PFSK-1 (cell line): Measurements from ENCODE around the gene LRRC27.

Experiments used
- FOXP2 ChIP-seq: optimal IDR thresholded peaks from 2 replicates; pipeline ENCODE3; 2011; ENCODE audit warnings: borderline replicate concordance, control low read depth, inconsistent platforms; ENCODE audit not compliant: insufficient read depth; ENCODE audit errors: extremely low read length, extremely low read depth
- POLR2AphosphoS5 ChIP-seq: IDR thresholded peaks from 2 replicates; pipeline ENCODE4 v1.6.1; 2012; ENCODE audit warnings: low read depth, mild to moderate bottlenecking, control low read depth, low read length, moderate library complexity
- REST ChIP-seq, 2 experiments: IDR thresholded peaks; 2 replicates each; pipeline versions ENCODE4 v1.6.1 to v1.8.0; 2011 to 2012; ENCODE audit warnings: low read depth in 2 of 2, low read length in 2 of 2, control low read depth in 1 of 2, inconsistent platforms in 1 of 2, mild to moderate bottlenecking in 1 of 2, moderate library complexity in 1 of 2; ENCODE audit not compliant: insufficient read depth in 1 of 2
- SIN3A ChIP-seq: IDR thresholded peaks from 2 replicates; pipeline ENCODE4 v1.6.1; 2012; ENCODE audit warnings: mild to moderate bottlenecking, low read length, moderate library complexity, borderline replicate concordance; ENCODE audit not compliant: insufficient read depth
- TAF1 ChIP-seq: IDR thresholded peaks from 2 replicates; pipeline ENCODE4 v1.6.1; 2012; ENCODE audit warnings: low read length, control low read depth, borderline replicate concordance; ENCODE audit not compliant: insufficient read depth

LRRC27 gene

GRCh38 chr10:132374612-132375011, 42.6 kb downstream of the LRRC27 start:
- no peak for TF ChIP-seq POLR2AphosphoS5
- TF ChIP-seq SIN3A = no peak
- TF ChIP-seq FOXP2 = no peak
- TF ChIP-seq TAF1 = no peak
- TF ChIP-seq REST (IDR thresholded peaks at IDR 0.05; ENCODE audit: insufficient read depth in 1 of 2, low read depth in 2 of 2, low read length in 2 of 2) = no peak

GRCh38 chr10:132375116-132375794, 43.3 kb downstream of the LRRC27 start:
- TF ChIP-seq REST (IDR thresholded peaks at IDR 0.05; ENCODE audit: insufficient read depth in 1 of 2, low read depth in 2 of 2, low read length in 2 of 2) = no peak

- no peak for TF ChIP-seq REST (IDR thresholded peaks at IDR 0.05; ENCODE audit: insufficient read depth in 1 of 2, low read depth in 2 of 2, low read length in 2 of 2)
- no peak for TF ChIP-seq FOXP2
- no peak for TF ChIP-seq POLR2AphosphoS5
- TF ChIP-seq SIN3A = no peak
- TF ChIP-seq TAF1 = no peak
Measured at GRCh38 chr10:132375795-132376297, 43.9 kb downstream of the LRRC27 start.

GRCh38 chr10:132376394-132376851, 44.4 kb downstream of the LRRC27 start:
- TF ChIP-seq POLR2AphosphoS5 (no peak), TAF1 (no peak), SIN3A (no peak), FOXP2 (no peak), REST (IDR thresholded peaks at IDR 0.05; ENCODE audit: insufficient read depth in 1 of 2, low read depth in 2 of 2, low read length in 2 of 2) (no peak)

GRCh38 chr10:132377326-132377725, 45.3 kb downstream of the LRRC27 start:
- TF ChIP-seq SIN3A (no peak), REST (IDR thresholded peaks at IDR 0.05; ENCODE audit: insufficient read depth in 1 of 2, low read depth in 2 of 2, low read length in 2 of 2) (no peak), POLR2AphosphoS5 (no peak), FOXP2 (no peak), TAF1 (no peak)
